ENCODE data around the gene PPFIA4.

Gene PPFIA4

DNA sequence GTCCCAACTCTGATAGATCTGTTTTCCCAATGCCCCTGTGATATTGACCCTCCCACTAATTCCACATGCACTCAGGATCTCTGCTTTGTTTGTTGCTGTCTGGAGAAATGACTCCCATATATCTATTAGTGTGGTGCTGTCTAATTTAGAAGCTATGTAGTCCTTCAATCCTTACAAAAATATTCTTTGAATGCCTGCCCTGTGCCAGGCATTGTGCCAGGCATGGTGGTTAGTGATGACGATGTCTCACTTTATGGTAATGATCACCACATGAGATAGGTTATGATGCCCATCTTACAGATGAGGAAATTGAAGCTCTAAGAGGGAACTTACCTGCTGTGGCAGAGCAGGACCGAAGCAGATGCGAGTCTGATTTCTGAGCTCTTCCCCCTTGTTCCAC is 46.6 kb downstream of the PPFIA4 start:
- H3K9ac ChIP-seq = no peak overlapping the region
- no peak overlapping the region for H3K4me2 ChIP-seq
- TF ChIP-seq, protein P1, sequence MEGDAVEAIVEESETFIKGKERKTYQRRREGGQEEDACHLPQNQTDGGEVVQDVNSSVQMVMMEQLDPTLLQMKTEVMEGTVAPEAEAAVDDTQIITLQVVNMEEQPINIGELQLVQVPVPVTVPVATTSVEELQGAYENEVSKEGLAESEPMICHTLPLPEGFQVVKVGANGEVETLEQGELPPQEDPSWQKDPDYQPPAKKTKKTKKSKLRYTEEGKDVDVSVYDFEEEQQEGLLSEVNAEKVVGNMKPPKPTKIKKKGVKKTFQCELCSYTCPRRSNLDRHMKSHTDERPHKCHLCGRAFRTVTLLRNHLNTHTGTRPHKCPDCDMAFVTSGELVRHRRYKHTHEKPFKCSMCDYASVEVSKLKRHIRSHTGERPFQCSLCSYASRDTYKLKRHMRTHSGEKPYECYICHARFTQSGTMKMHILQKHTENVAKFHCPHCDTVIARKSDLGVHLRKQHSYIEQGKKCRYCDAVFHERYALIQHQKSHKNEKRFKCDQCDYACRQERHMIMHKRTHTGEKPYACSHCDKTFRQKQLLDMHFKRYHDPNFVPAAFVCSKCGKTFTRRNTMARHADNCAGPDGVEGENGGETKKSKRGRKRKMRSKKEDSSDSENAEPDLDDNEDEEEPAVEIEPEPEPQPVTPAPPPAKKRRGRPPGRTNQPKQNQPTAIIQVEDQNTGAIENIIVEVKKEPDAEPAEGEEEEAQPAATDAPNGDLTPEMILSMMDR (conservative IDR thresholded peaks at IDR 0.05; ENCODE audit: low read depth, low read length) = no peak
- no peaks in the 10 kb centered on the region for H3K27me3 ChIP-seq (ENCODE audit: insufficient read depth, low read depth)
- H3K4me3 ChIP-seq (IDR thresholded peaks at IDR 0.05; ENCODE audit: insufficient read depth, low read depth, low read length) = no peak overlapping the region
- no peaks in the 10 kb centered on the region for H3K36me3 ChIP-seq (ENCODE audit: insufficient read depth)
- no peaks in the 10 kb centered on the region for H4K20me1 ChIP-seq (ENCODE audit: insufficient read depth)
- no peak overlapping the region for H3K27ac ChIP-seq
- no peak overlapping the region for H2AFZ ChIP-seq (ENCODE audit: low read depth)
- H3K4me1 ChIP-seq (ENCODE audit: low read depth, poor library complexity, severe bottlenecking) = no peaks in the 10 kb centered on the region
- H3K79me2 ChIP-seq (ENCODE audit: insufficient read depth, low read depth) = no peaks in the 10 kb centered on the region

DNA sequence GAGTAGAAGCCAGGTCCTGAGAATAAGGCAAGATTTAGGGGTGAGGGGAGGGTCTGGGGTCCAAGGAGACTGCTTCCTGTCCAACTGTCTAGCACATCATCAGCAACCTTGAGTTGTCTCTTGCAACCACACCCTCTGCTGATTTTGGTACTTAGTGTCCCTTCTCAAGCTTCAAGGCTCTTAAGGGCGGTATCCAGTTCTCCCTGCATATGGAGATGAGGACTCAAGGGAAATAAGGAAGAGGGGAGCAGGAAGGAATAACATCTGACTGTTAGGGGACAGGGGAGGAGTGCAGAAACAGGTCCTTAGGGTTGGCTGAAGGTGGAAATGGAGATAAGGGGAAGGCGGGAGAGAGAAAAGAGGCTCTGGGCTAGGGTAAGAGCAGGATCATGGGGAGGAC is 47.2 kb downstream of the PPFIA4 start:
- TF ChIP-seq, protein P1 (conservative IDR thresholded peaks at IDR 0.05; ENCODE audit: low read depth, low read length) = no peak
- H4K20me1 ChIP-seq (ENCODE audit: insufficient read depth) = no peaks in the 10 kb centered on the region
- no peak overlapping the region for H3K9ac ChIP-seq
- no peaks in the 10 kb centered on the region for H3K79me2 ChIP-seq (ENCODE audit: insufficient read depth, low read depth)
- H2AFZ ChIP-seq (ENCODE audit: low read depth) = no peak overlapping the region
- H3K27ac ChIP-seq = no peak overlapping the region
- no peaks in the 10 kb centered on the region for H3K4me1 ChIP-seq (ENCODE audit: low read depth, poor library complexity, severe bottlenecking)
- no peaks in the 10 kb centered on the region for H3K36me3 ChIP-seq (ENCODE audit: insufficient read depth)
- H3K4me2 ChIP-seq = no peak overlapping the region
- H3K4me3 ChIP-seq (IDR thresholded peaks at IDR 0.05; ENCODE audit: insufficient read depth, low read depth, low read length) = no peak overlapping the region
- H3K27me3 ChIP-seq (ENCODE audit: insufficient read depth, low read depth) = no peaks in the 10 kb centered on the region

DNA sequence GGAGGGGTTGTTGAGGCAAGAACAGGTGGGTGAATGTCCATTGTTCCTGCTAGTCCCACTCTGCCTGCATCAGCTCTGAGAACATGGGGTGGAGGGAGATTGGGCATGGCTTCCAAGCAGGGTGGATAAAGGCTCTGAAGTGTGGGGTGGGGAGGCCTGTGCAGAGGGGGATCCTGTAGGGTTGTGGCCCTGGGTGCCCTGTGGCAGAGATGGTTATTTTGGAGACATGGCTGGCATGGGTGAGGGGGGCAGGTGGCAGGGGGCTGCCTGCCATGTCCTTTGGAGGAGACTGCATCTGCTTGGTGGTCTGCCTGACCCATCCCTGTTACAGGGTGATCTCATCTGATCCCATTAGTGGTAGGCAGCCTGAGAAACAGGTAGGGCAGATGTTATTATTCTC is 48.3 kb downstream of the PPFIA4 start:
- H3K27me3 ChIP-seq (ENCODE audit: insufficient read depth, low read depth) = no peaks in the 10 kb centered on the region
- H2AFZ ChIP-seq (ENCODE audit: low read depth) = no peak overlapping the region
- H3K9ac ChIP-seq = no peak overlapping the region
- H3K4me1 ChIP-seq (ENCODE audit: low read depth, poor library complexity, severe bottlenecking) = no peaks in the 10 kb centered on the region
- no peaks in the 10 kb centered on the region for H3K79me2 ChIP-seq (ENCODE audit: insufficient read depth, low read depth)
- H3K4me2 ChIP-seq = no peak overlapping the region
- H3K4me3 ChIP-seq (IDR thresholded peaks at IDR 0.05; ENCODE audit: insufficient read depth, low read depth, low read length) = no peak overlapping the region
- H3K27ac ChIP-seq = no peak overlapping the region
- TF ChIP-seq, protein P1 (conservative IDR thresholded peaks at IDR 0.05; ENCODE audit: low read depth, low read length) = no peak
- H3K36me3 ChIP-seq (ENCODE audit: insufficient read depth) = no peaks in the 10 kb centered on the region
- no peaks in the 10 kb centered on the region for H4K20me1 ChIP-seq (ENCODE audit: insufficient read depth)

DNA sequence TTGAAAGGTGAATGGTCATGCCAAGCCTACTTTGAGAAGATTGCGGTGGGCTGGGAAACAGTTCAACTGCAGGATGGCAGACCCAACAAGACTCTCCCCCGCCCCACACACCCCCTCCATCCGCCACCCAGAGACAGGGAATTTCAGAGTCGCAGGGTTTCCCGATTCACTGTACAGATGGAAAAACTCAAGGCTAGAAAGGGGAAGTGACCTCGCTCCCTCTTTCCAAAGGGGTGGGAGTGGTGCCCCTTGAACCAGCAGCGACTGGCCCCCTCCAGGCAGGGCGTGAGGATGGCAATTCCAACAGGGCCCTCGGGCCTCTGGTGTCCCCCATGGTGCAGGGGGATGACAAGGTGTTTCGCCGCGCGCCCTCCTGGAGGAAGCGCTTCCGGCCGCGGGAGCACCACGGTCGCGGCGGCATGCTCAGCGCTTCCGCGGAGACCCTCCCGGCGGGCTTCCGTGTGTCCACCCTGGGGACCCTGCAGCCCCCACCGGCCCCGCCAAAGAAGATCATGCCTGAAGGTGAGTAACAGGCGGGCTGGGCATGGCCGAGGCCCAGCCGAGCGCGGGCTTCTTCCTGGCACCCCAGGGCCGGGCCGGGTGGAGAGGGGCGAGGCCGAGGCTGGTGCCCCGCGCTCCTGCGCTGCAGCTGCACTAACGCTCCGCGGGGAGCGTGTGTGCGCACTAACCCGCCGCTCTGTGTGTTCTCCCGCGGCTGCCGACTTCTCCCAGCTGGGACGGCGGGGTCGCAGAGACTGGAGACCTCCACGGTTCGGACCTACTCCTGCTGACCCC is 49.1 kb downstream of the PPFIA4 start:
- Histone ChIP-seq H4K20me1 (ENCODE audit: insufficient read depth) (no peaks in the 10 kb centered on the region), H2AFZ (ENCODE audit: low read depth) (no peak overlapping the region), H3K4me3 (IDR thresholded peaks at IDR 0.05; ENCODE audit: insufficient read depth, low read depth, low read length) (no peak overlapping the region), H3K4me2 (no peak overlapping the region), H3K79me2 (ENCODE audit: insufficient read depth, low read depth) (no peaks in the 10 kb centered on the region), H3K36me3 (ENCODE audit: insufficient read depth) (no peaks in the 10 kb centered on the region), H3K9ac (no peak overlapping the region), H3K4me1 (ENCODE audit: low read depth, poor library complexity, severe bottlenecking) (no peaks in the 10 kb centered on the region), H3K27me3 (ENCODE audit: insufficient read depth, low read depth) (no peaks in the 10 kb centered on the region), H3K27ac (no peak overlapping the region)
- TF ChIP-seq, protein P1 (conservative IDR thresholded peaks at IDR 0.05; ENCODE audit: low read depth, low read length) = no peak

Measured in KMS-11 (cell line).